Heart left ventricle (tissue), 13 donors: ENCODE measurements around the gene GNB2.

Experiments used
- POLR2A ChIP-seq, 2 donors: fragments of 450-650 bp; IDR thresholded peaks; one replicate each; pipeline ENCODE4 v1.6.1; 2017; ENCODE audit warnings: antibody characterized with exemption in 2 of 2, mild to moderate bottlenecking in 2 of 2, moderate library complexity in 2 of 2
- TF ChIP-seq, protein P1 (sequence below), 12 donors: fragments of 200-600 bp; sonication (generic) in 4 of 12; IDR thresholded peaks; one replicate each; pipeline versions ENCODE4 v1.5.0 to v1.8.0; 2018 to 2022; ENCODE audit warnings: antibody characterized with exemption in 12 of 12, mild to moderate bottlenecking in 5 of 12
- donor health status: ischemic (EF 13 %, LVEDD 7.1; RV severe dilation, severe dysfunction).
- donor health status: DM: no; HTN: yes; CAD: no.
- donor health status: DM: no; HTN: no; CAD: no.
- donor health status: ischemic (EF 25% LVEDD 6.9; RV normal size, moderate dysfunction).
- donor health status: ischemic (EF 25% LVEDD 5.7; RV mildly dilated, moderate dysfunction).
- donor health status: ischemic (EF 35%, LVEDD 5.7; RV mildly dilated, moderate dysfunction).
- donor health status: nonischemic (EF 11% LVEDD 7.7; RV severe dilation, severe dysfunction).
- donor health status: DM: yes; HTN: yes; CAD: no.
- donor health status: PGD.
- donor health status: ischemic (EF 29% LVEDD 5.4; RV normal size, mild dysfunction).
- donor health status: nonischemic (EF 23%, LVEDD 6.1; RV moderate dilation, normal function).

- TF ChIP-seq, protein P1, sequence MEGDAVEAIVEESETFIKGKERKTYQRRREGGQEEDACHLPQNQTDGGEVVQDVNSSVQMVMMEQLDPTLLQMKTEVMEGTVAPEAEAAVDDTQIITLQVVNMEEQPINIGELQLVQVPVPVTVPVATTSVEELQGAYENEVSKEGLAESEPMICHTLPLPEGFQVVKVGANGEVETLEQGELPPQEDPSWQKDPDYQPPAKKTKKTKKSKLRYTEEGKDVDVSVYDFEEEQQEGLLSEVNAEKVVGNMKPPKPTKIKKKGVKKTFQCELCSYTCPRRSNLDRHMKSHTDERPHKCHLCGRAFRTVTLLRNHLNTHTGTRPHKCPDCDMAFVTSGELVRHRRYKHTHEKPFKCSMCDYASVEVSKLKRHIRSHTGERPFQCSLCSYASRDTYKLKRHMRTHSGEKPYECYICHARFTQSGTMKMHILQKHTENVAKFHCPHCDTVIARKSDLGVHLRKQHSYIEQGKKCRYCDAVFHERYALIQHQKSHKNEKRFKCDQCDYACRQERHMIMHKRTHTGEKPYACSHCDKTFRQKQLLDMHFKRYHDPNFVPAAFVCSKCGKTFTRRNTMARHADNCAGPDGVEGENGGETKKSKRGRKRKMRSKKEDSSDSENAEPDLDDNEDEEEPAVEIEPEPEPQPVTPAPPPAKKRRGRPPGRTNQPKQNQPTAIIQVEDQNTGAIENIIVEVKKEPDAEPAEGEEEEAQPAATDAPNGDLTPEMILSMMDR (IDR thresholded peaks at IDR 0.05): no peak
- TF ChIP-seq POLR2A (IDR thresholded peaks at IDR 0.05): no peak
Observed at GRCh38 chr7:100670074-100670473, 3.5 kb upstream of the GNB2 start.
